H1 (cell line): ENCODE results near the gene SHROOM2. TPM values are rescaled to one million over a fixed set of nuclear protein-coding genes. Genes with fewer than 3 reads are reported as not detected.

ENCODE experiments used
- ATF3 ChIP-seq: IDR thresholded peaks from 2 replicates; pipeline ENCODE4 v1.6.1; 2011; ENCODE audit warnings: low read depth, mild to moderate bottlenecking, low read length; ENCODE audit not compliant: insufficient read depth
- BACH1 ChIP-seq: IDR thresholded peaks from 2 replicates; pipeline ENCODE4 v1.6.1; 2012; ENCODE audit warnings: low read length, improper control_type of control experiment
- EZH2 ChIP-seq: fragments of 200-600 bp; sonication (generic); IDR thresholded peaks from 2 replicates; pipeline ENCODE4 v1.7.1; 2012; ENCODE audit warnings: low read depth, mild to moderate bottlenecking, moderate library complexity, low read length, inconsistent platforms; ENCODE audit not compliant: severe bottlenecking
- polyA plus RNA-seq, 7 experiments: library from polyadenylated mRNA; depleted of rRNA in 3 of 7; stranded (reverse) in 5 of 7; unstranded in 2 of 7; fragments of >200 nt in 5 of 7; fragments of 200-250 nt in 2 of 7; gene quantifications; 1 replicate in 5 of 7; 2 replicates in 1 of 7; 4 replicates in 1 of 7; pipeline versions ENCODE4 v1.2.1 to v1.2.3, GENCODE V29; 2011 to 2013; ENCODE audit warnings: missing spikeins in 2 of 7, mixed read lengths in 2 of 7
- total RNA-seq: library from RNA; stranded (reverse); fragmentation: NEBNext Ultra II Directional; extraction: Animal tissue kit (Norgen Biotek cat#: 25700); gene quantifications from 2 replicates; pipeline ENCODE4 v1.2.1, GENCODE V29; 2021

Gene SHROOM2
- total and polyA plus RNA-seq, 2 of the 8 experiments (the other 6 are each of a cell fraction or from before 2014, with no cell fraction given) = 3.4 to 14.2 TPM

DNA sequence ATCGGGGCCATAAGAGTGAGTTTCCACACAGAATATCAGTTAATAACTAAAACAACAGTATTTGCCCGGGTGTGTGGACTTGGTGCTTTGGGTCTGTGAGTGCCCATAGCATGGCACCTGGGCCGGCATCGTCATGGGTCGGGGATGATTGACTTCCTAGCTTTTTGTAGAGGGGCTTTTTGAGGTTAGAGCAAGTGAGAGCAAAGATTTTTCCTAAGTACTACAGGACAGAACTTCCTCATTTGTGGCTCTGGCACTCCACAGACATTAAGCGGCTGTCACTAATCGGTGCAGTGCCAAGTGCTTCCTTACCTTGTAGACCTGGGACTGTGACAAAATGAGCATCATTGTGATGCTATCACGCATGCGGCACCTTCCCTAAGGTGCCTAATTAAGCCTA lies 81.0 kb downstream of the SHROOM2 start (continued):
- no peak for TF ChIP-seq EZH2
- no peak for TF ChIP-seq BACH1
- no peak for TF ChIP-seq ATF3
